A673 (cell line): ENCODE measurements around the gene ITPR3. TPM values are rescaled to one million over a fixed set of nuclear protein-coding genes. Genes with fewer than 3 reads are reported as not detected.

ENCODE experiments used
- BruUV-seq: library from RNA; stranded (reverse); fragments of 400-500 nt; replicated peaks from 2 replicates; lab custom pipeline; 2021; lab: Mats Ljungman, UMichigan
- CTCF ChIA-PET: fragments of 300-600 bp; sonication (Branson Sonifier 250); formaldehyde crosslinking; loops from one replicate; lab custom pipeline; 2022; ENCODE audit warnings: antibody characterized with exemption; lab: Charles Lee
- POLR2A ChIA-PET: fragments of 300-600 bp; sonication (Branson Sonifier 250); formaldehyde crosslinking; loops from one replicate; lab custom pipeline; 2022; ENCODE audit warnings: antibody characterized with exemption; ENCODE audit not compliant: low non-redundant PET; lab: Charles Lee
- DNase-seq: peaks from one replicate; pipeline ENCODE4 v3.0.0-alpha.2; 2015; ENCODE audit warnings: low spot score
- H3K27ac ChIP-seq: fragments of 200-600 bp; sonication (generic); 2 replicates; pipeline ENCODE4 v1.5.1; 2016; ENCODE audit warnings: mixed run types, low read depth, mild to moderate bottlenecking, mixed read lengths, antibody characterized with exemption, low read length; ENCODE audit not compliant: poor library complexity, severe bottlenecking
- H3K27me3 ChIP-seq: fragments of 200-600 bp; sonication (generic); replicated peaks from 2 replicates; pipeline ENCODE4 v1.6.1; 2017; ENCODE audit warnings: mixed run types, low read depth, mild to moderate bottlenecking, mixed read lengths, antibody characterized with exemption, low read length; ENCODE audit not compliant: insufficient read depth, poor library complexity
- H3K36me3 ChIP-seq: fragments of 200-600 bp; sonication (generic); 2 replicates; pipeline ENCODE4 v1.6.1; 2016; ENCODE audit warnings: mixed run types, mild to moderate bottlenecking, mixed read lengths, antibody characterized with exemption, low read length; ENCODE audit not compliant: insufficient read depth, poor library complexity, severe bottlenecking
- H3K4me1 ChIP-seq: fragments of 200-600 bp; sonication (generic); 2 replicates; pipeline ENCODE4 v1.6.1; 2017; ENCODE audit warnings: mixed run types, mild to moderate bottlenecking, mixed read lengths, antibody characterized with exemption, low read length; ENCODE audit not compliant: insufficient read depth, poor library complexity, severe bottlenecking
- H3K4me3 ChIP-seq: fragments of 200-600 bp; sonication (generic); 2 replicates; pipeline ENCODE4 v1.5.1; 2016; ENCODE audit warnings: low read depth, mixed run types, mild to moderate bottlenecking, mixed read lengths, low read length; ENCODE audit not compliant: poor library complexity, severe bottlenecking
- H3K9me3 ChIP-seq: fragments of 200-600 bp; sonication (generic); 2 replicates; pipeline ENCODE4 v1.6.1; 2016; ENCODE audit warnings: mixed run types, low read depth, mild to moderate bottlenecking, mixed read lengths, antibody characterized with exemption, low read length; ENCODE audit not compliant: poor library complexity, severe bottlenecking
- CTCF ChIP-seq: fragments of 300-800, 200-600 bp; sonication (generic); conservative IDR thresholded peaks from 2 replicates; pipeline ENCODE4 v1.5.1; 2017; ENCODE audit warnings: low read depth, mild to moderate bottlenecking, antibody characterized with exemption, low read length, moderate library complexity, mixed read lengths
- EZH2 ChIP-seq: fragments of 200-600 bp; sonication (generic); IDR thresholded peaks from 2 replicates; pipeline ENCODE4 v1.6.1; 2017; ENCODE audit warnings: borderline replicate concordance, low read depth, mild to moderate bottlenecking, mixed read lengths, antibody characterized with exemption, low read length; ENCODE audit not compliant: poor library complexity, severe bottlenecking
- intact Hi-C: fragments of 100-400 bp; cut with micrococcal nuclease; formaldehyde crosslinking; loops from one replicate; pipeline ENCODE4 v1.10.0; 2022; ENCODE audit not compliant: unreplicated experiment
- total RNA-seq: library from RNA; stranded (reverse); gene quantifications from 2 replicates; pipeline ENCODE4 v1.2.3, GENCODE V29; 2021

Gene ITPR3
- total RNA-seq, 1 experiment from 2014 or later, result 27.8 TPM

GRCh38 chr6:33585403-33586107 is 35.6 kb upstream of the ITPR3 start:
- TF ChIP-seq EZH2, result no peak
- peak; percentile 98 for TF ChIP-seq CTCF
- H3K9me3 ChIP-seq, result no peaks in the 10 kb centered on the region
- intact Hi-C loops, result loop anchor here (2.0 to 10.0 kb wide), 3 partner anchors 47 to 449 kb away; no protein-coding TSS in a partner anchor
- no peak overlapping the region for H3K27ac ChIP-seq
- peak; percentile 81 for DNase-seq
- ChIA-PET CTCF (no interaction called here), POLR2A (no interaction called here)
- BruUV-seq, result no TSS peak
- no peaks in the 10 kb centered on the region for H3K36me3 ChIP-seq
- no peaks in the 10 kb centered on the region for H3K4me1 ChIP-seq
- H3K27me3 ChIP-seq, result no peaks in the 10 kb centered on the region
- no peak overlapping the region for H3K4me3 ChIP-seq

DNA sequence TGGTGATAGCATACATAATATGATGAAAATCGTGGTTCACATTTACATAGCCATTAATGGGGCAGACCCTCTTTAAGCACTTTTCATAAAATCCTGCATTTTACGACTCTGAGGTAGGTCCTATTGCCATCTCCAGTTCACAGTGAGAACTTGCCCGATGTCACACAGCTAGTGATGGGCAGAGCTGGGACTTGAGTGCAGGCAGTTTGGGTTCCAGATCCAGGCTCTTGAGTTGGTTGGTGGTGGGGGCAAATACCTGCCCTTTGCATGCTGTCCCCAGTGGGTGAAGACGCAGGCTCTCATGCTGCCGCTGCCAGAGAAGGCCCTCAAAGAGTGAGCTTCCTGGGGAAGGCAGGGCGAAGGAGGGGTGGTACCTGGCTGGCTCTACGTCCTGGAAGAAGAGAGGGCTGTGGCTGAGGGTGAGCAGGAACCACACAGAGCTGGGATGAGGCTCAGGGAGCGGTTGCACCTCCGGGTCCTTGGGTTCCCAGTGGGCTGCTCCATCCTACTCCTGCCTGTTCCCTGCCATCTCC is 34.9 kb upstream of the ITPR3 start:
- BruUV-seq, result no TSS peak
- Histone ChIP-seq H3K27me3 (no peaks in the 10 kb centered on the region), H3K36me3 (no peaks in the 10 kb centered on the region), H3K9me3 (no peaks in the 10 kb centered on the region), H3K4me3 (no peak overlapping the region), H3K4me1 (no peaks in the 10 kb centered on the region), H3K27ac (no peak overlapping the region)
- intact Hi-C loops, result loop anchor here (5.0 to 10.0 kb wide), 2 partner anchors 46 to 449 kb away; no protein-coding TSS in a partner anchor
- ChIA-PET CTCF (no interaction called here), POLR2A (no interaction called here)
- TF ChIP-seq CTCF, result no peak
- no peak for TF ChIP-seq EZH2
- no peak for DNase-seq

- TF ChIP-seq CTCF (no peak), EZH2 (no peak)
- H3K9me3 ChIP-seq, result no peaks in the 10 kb centered on the region
- no peaks in the 10 kb centered on the region for H3K27me3 ChIP-seq
- H3K4me3 ChIP-seq, result no peak overlapping the region
- no peak for DNase-seq
- intact Hi-C loops, result loop anchor here (5.0 to 10.0 kb wide), 2 partner anchors 45 to 447 kb away; no protein-coding TSS in a partner anchor
- no peak overlapping the region for H3K27ac ChIP-seq
- CTCF ChIA-PET, result interaction anchor here (1.2 kb wide), 1 partner anchor 468 kb away, joined by 3 read pairs; no protein-coding TSS in a partner anchor
- H3K4me1 ChIP-seq, result no peaks in the 10 kb centered on the region
- BruUV-seq, result no TSS peak
- H3K36me3 ChIP-seq, result no peaks in the 10 kb centered on the region
- POLR2A ChIA-PET, result no interaction called here
These were observed 33.6 kb upstream of the ITPR3 start for GRCh38 chr6:33587529-33587928.
